IMR-90 (cell line): ENCODE data around the gene ELK3. TPM values are rescaled to one million over a fixed set of nuclear protein-coding genes. Genes with fewer than 3 reads are reported as not detected.

Experiments used
- ATAC-seq: fragments of 200-7000 bp; cut with Tn5 transposase; 2 replicates; pipeline ENCODE4 v1.9.1; 2020; ENCODE audit warnings: low read depth, mild to moderate bottlenecking, moderate library complexity
- BruUV-seq: library from RNA; stranded (reverse); fragments of 400-500 nt; replicated peaks from 2 replicates; lab custom pipeline; 2021; lab: Mats Ljungman, UMichigan
- CTCF ChIA-PET: fragments of 300-600 bp; formaldehyde crosslinking; extraction: SDS; loops from one replicate; lab custom pipeline; 2021; ENCODE audit warnings: antibody characterized with exemption; lab: Yijun Ruan, JAX
- POLR2A ChIA-PET: fragments of 300-600 bp; sonication (Branson Sonifier 250); formaldehyde crosslinking; loops from one replicate; lab custom pipeline; 2022; ENCODE audit warnings: antibody characterized with exemption; ENCODE audit not compliant: unreplicated experiment; lab: Charles Lee
- DNase-seq: peaks from one replicate; pipeline ENCODE4 v3.0.0; 2013
- H2AFZ ChIP-seq: replicated peaks from 2 replicates; pipeline ENCODE3; 2013; ENCODE audit warnings: low read length, mild to moderate bottlenecking; ENCODE audit not compliant: poor library complexity
- H2AK5ac ChIP-seq: 2 replicates; pipeline ENCODE4 v1.6.1; 2013; ENCODE audit warnings: low read depth, low read length, inconsistent platforms
- H2AK9ac ChIP-seq: replicated peaks from 2 replicates; pipeline ENCODE3; 2013; ENCODE audit warnings: mild to moderate bottlenecking, low read depth, low read length, moderate library complexity; ENCODE audit not compliant: poor library complexity
- H2BK120ac ChIP-seq: 2 replicates; pipeline ENCODE4 v1.6.1; 2013; ENCODE audit warnings: low read depth, low read length, inconsistent platforms
- H2BK15ac ChIP-seq: 3 replicates; pipeline ENCODE4 v1.6.1; 2013; ENCODE audit warnings: low read depth, low read length, inconsistent platforms
- H2BK20ac ChIP-seq: 2 replicates; pipeline ENCODE4 v1.6.1; 2013; ENCODE audit warnings: low read depth, mild to moderate bottlenecking, inconsistent platforms, low read length, moderate library complexity
- H2BK5ac ChIP-seq: 2 replicates; pipeline ENCODE4 v1.6.1; 2013; ENCODE audit warnings: mild to moderate bottlenecking, low read depth, low read length, inconsistent platforms; ENCODE audit not compliant: poor library complexity, severe bottlenecking
- H3K14ac ChIP-seq: replicated peaks from 2 replicates; pipeline ENCODE4 v1.6.1; 2013; ENCODE audit warnings: low read depth, low read length, inconsistent platforms
- H3K18ac ChIP-seq: 2 replicates; pipeline ENCODE4 v1.6.1; 2013; ENCODE audit warnings: low read depth, low read length, control low read depth
- H3K23ac ChIP-seq: 2 replicates; pipeline ENCODE4 v1.6.1; 2013; ENCODE audit warnings: low read depth, low read length, inconsistent platforms
- H3K27ac ChIP-seq: 2 replicates; pipeline ENCODE4 v1.5.1; 2013; ENCODE audit warnings: mild to moderate bottlenecking, control low read depth, low read length; ENCODE audit not compliant: insufficient read depth
- H3K27me3 ChIP-seq: 2 replicates; pipeline ENCODE4 v1.6.1; 2013; ENCODE audit warnings: low read length; ENCODE audit not compliant: control insufficient read depth, insufficient read depth
- H3K36me3 ChIP-seq: 2 replicates; pipeline ENCODE4 v1.6.1; 2013; ENCODE audit warnings: low read length, mixed read lengths; ENCODE audit not compliant: control insufficient read depth, insufficient read depth
- H3K4ac ChIP-seq: 2 replicates; pipeline ENCODE4 v1.6.1; 2013; ENCODE audit warnings: low read depth, low read length, inconsistent platforms
- H3K4me1 ChIP-seq: 2 replicates; pipeline ENCODE4 v1.6.1; 2013; ENCODE audit warnings: low read length, mixed read lengths; ENCODE audit not compliant: control insufficient read depth, insufficient read depth
- H3K4me2 ChIP-seq: 2 replicates; pipeline ENCODE4 v1.6.1; 2013; ENCODE audit warnings: low read depth, mild to moderate bottlenecking, control low read depth, low read length, moderate library complexity
- H3K4me3 ChIP-seq: 2 replicates; pipeline ENCODE4 v1.5.1; 2013; ENCODE audit warnings: low read depth, mild to moderate bottlenecking, control low read depth, low read length, moderate library complexity; ENCODE audit not compliant: insufficient read depth
- H3K56ac ChIP-seq: 2 replicates; pipeline ENCODE4 v1.6.1; 2013; ENCODE audit warnings: low read length, inconsistent platforms; ENCODE audit not compliant: insufficient read depth; ENCODE audit errors: extremely low read depth
- H3K79me1 ChIP-seq, 2 experiments: 2 replicates each; pipeline ENCODE4 v1.6.1; 2013; ENCODE audit warnings: low read length in 2 of 2, inconsistent platforms in 1 of 2, low read depth in 1 of 2
- H3K9ac ChIP-seq: 2 replicates; pipeline ENCODE4 v1.6.1; 2013; ENCODE audit warnings: low read depth, low read length, control low read depth
- H3K9me1 ChIP-seq: 2 replicates; pipeline ENCODE4 v1.6.1; 2013; ENCODE audit warnings: low read length, inconsistent platforms; ENCODE audit not compliant: insufficient read depth
- H3K9me3 ChIP-seq: 2 replicates; pipeline ENCODE4 v1.6.1; 2013; ENCODE audit warnings: low read length; ENCODE audit not compliant: control insufficient read depth, insufficient read depth
- H4K20me1 ChIP-seq: 2 replicates; pipeline ENCODE4 v1.6.1; 2013; ENCODE audit warnings: low read length, inconsistent platforms; ENCODE audit not compliant: insufficient read depth
- H4K5ac ChIP-seq: 2 replicates; pipeline ENCODE4 v1.6.1; 2013; ENCODE audit warnings: mild to moderate bottlenecking, low read depth, low read length, control low read depth
- H4K8ac ChIP-seq, 2 experiments: 2 replicates each; pipeline ENCODE4 v1.6.1; 2013; ENCODE audit warnings: low read depth in 2 of 2, low read length in 2 of 2, control low read depth in 1 of 2, inconsistent platforms in 1 of 2
- H4K91ac ChIP-seq: 2 replicates; pipeline ENCODE4 v1.6.1; 2013; ENCODE audit warnings: low read depth, low read length, inconsistent platforms; ENCODE audit not compliant: insufficient read depth
- BHLHE40 ChIP-seq: fragments of 150-350 bp; IDR thresholded peaks from 2 replicates; pipeline ENCODE4 v1.6.1; 2016; ENCODE audit warnings: mild to moderate bottlenecking, low read depth, low read length
- CEBPB ChIP-seq: IDR thresholded peaks from 2 replicates; pipeline ENCODE4 v1.6.1; 2012; ENCODE audit warnings: low read depth, low read length, improper control_type of control experiment
- CHD1 ChIP-seq: IDR thresholded peaks from 2 replicates; pipeline ENCODE4 v1.6.1; 2012; ENCODE audit warnings: low read depth, low read length, improper control_type of control experiment
- FOS ChIP-seq: fragments of 150-350 bp; IDR thresholded peaks from 2 replicates; pipeline ENCODE4 v1.6.1; 2016; ENCODE audit warnings: low read depth, low read length
- MAFK ChIP-seq: IDR thresholded peaks from 2 replicates; pipeline ENCODE4 v1.6.1; 2012; ENCODE audit warnings: low read depth, low read length, improper control_type of control experiment
- MAZ ChIP-seq: IDR thresholded peaks from 2 replicates; pipeline ENCODE4 v1.6.1; 2012; ENCODE audit warnings: low read depth, mild to moderate bottlenecking, low read length, improper control_type of control experiment, moderate library complexity, borderline replicate concordance
- MXI1 ChIP-seq: IDR thresholded peaks from 2 replicates; pipeline ENCODE4 v1.6.1; 2012; ENCODE audit warnings: low read depth, mild to moderate bottlenecking, low read length, moderate library complexity, borderline replicate concordance
- NFE2L2 ChIP-seq: fragments of 150-350 bp; IDR thresholded peaks from 2 replicates; pipeline ENCODE4 v1.6.1; 2016; ENCODE audit warnings: low read depth, mild to moderate bottlenecking, low read length
- POLR2A ChIP-seq: IDR thresholded peaks from 2 replicates; pipeline ENCODE4 v1.6.1; 2012; ENCODE audit warnings: mild to moderate bottlenecking, low read depth, low read length
- RAD21 ChIP-seq: IDR thresholded peaks from 2 replicates; pipeline ENCODE4 v1.6.1; 2012; ENCODE audit warnings: low read length, improper control_type of control experiment
- RCOR1 ChIP-seq: IDR thresholded peaks from 2 replicates; pipeline ENCODE4 v1.6.1; 2012; ENCODE audit warnings: mild to moderate bottlenecking, low read length, improper control_type of control experiment; ENCODE audit not compliant: insufficient replicate concordance
- RFX5 ChIP-seq: IDR thresholded peaks from 2 replicates; pipeline ENCODE4 v1.8.0; 2012; ENCODE audit warnings: low read depth, mild to moderate bottlenecking, low read length, moderate library complexity
- SMC3 ChIP-seq: fragments of 150-350 bp; IDR thresholded peaks from 2 replicates; pipeline ENCODE4 v1.6.1; 2016; ENCODE audit warnings: low read depth, mild to moderate bottlenecking, antibody characterized with exemption, low read length, moderate library complexity
- WGBS, 2 experiments: methylation state at CpG; one replicate each; pipeline versions ENCODE4 v1.1.5 to v1.1.7; 2013; ENCODE audit warnings: missing lambda C conversion rate in 2 of 2; ENCODE audit not compliant: insufficient read length in 1 of 2; ENCODE audit errors: extremely low coverage in 2 of 2; 5-methylcytosine and 5-hydroxymethylcytosine counted together
- dilution Hi-C: fragments of 300-500 bp; cut with HindIII; formaldehyde crosslinking; loops from one replicate; pipeline ENCODE4 v1.14.3; 2018; ENCODE audit warnings: low sequenced_read_pairs; ENCODE audit not compliant: unreplicated experiment
- in situ Hi-C: fragments of 300-500 bp; cut with MboI; formaldehyde crosslinking; loops from 3 replicates; pipeline ENCODE4 v1.14.3; 2019; ENCODE audit warnings: low sequenced_read_pairs, inconsistent platforms, mixed read lengths
- intact Hi-C: fragments of 100-400 bp; cut with micrococcal nuclease; formaldehyde crosslinking; loops from 2 replicates; pipeline ENCODE4 v1.10.0; 2022
- polyA plus RNA-seq, 3 experiments: library from polyadenylated mRNA; depleted of rRNA; stranded (reverse); fragments of >200 nt; gene quantifications; 2 replicates each; pipeline ENCODE4 v1.2.3, GENCODE V29; 2012; ENCODE audit warnings: low replicate concordance in 1 of 3
- total RNA-seq: library from RNA; depleted of rRNA; stranded (reverse); fragments of >200 nt; gene quantifications from 2 replicates; pipeline ENCODE4 v1.2.3, GENCODE V29; 2012
- TF ChIP-seq, protein P1 (sequence below): fragments of 150-350 bp; IDR thresholded peaks from 2 replicates; pipeline ENCODE4 v1.6.1; 2016; ENCODE audit warnings: low read depth, mild to moderate bottlenecking, low read length, moderate library complexity, borderline replicate concordance
- TF ChIP-seq, protein P2 (sequence below): fragments of 150-350 bp; IDR thresholded peaks from 2 replicates; pipeline ENCODE4 v1.6.1; 2017; ENCODE audit warnings: mild to moderate bottlenecking, antibody characterized with exemption, low read length, low read depth
- TF ChIP-seq, protein P3 (sequence below): conservative IDR thresholded peaks from 2 replicates; pipeline ENCODE4 v1.5.1; 2012; ENCODE audit warnings: mild to moderate bottlenecking, low read depth, low read length, improper control_type of control experiment

ELK3 gene
- total and polyA plus RNA-seq, 2 of the 4 experiments (the other 2 are of a cell fraction) = 14.5 to 27.5 TPM

DNA sequence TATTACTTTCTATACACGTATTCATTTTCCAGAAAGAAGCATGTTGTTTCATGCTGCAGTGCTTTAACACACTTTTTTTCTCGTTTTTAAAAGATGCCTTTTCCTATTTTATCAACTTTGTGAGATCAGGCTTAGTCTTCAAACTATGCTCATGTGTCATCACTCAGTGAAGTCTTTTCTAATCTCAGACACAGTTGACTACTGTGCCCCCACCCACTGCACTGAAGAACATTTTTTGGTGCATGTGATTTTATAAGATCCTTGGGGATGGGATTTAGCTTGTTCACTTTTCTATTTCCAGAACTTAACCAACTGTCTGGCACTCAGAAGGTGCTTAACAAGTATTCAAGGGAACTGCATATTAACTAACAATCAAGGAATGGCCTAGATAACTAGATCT is 120.5 kb downstream of the ELK3 start:
- Histone ChIP-seq H2BK15ac (no peak overlapping the region), H4K5ac (no peak overlapping the region), H3K27ac (no peak overlapping the region), H3K4me2 (no peak overlapping the region), H2BK120ac (no peak overlapping the region), H3K36me3 (peaks cover 3% of the 10 kb centered on the region; the same call in 1 of the 2 replicates), H2AK5ac (no peak overlapping the region), H3K9me3 (no peaks in the 10 kb centered on the region), H2AK9ac (no peak overlapping the region), H2BK5ac (no peak overlapping the region), H3K9me1 (no peaks in the 10 kb centered on the region), H3K4ac (no peak overlapping the region), H2BK20ac (no peak overlapping the region), H3K56ac (no peak overlapping the region), H3K18ac (no peak overlapping the region), H4K20me1 (peaks cover 13% of the 10 kb centered on the region), H3K14ac (no peak overlapping the region), H4K91ac (no peak overlapping the region), H2AFZ (no peak overlapping the region), H3K4me1 (no peaks in the 10 kb centered on the region; the same call in 1 of the 2 replicates), H3K23ac (no peak overlapping the region), H3K79me1 (peaks cover 5 to 24% of the 10 kb centered on the region in 2 experiments; a peak in 3 of 4 replicates), H3K9ac (no peak overlapping the region), H4K8ac (no peak overlapping the region), H3K27me3 (no peaks in the 10 kb centered on the region), H3K4me3 (no peak overlapping the region)
- DNase-seq = peak; percentile 19
- no TSS peak for BruUV-seq
- in situ Hi-C loops = no loop called here
- 93% methylated on average over 2 of the region's 2 CpGs; no CpG with 5 or more reads in 1 of the 2 experiments for WGBS, 2 experiments
- ChIA-PET CTCF (no interaction called here), POLR2A (no interaction called here)
- ATAC-seq = peak; percentile 44; the same call in 1 of the 2 replicates
- dilution Hi-C loops = no loop called here
- TF ChIP-seq MAZ (no peak), FOS (no peak), RAD21 (no peak), BHLHE40 (no peak), MXI1 (no peak), SMC3 (no peak), POLR2A (no peak), RFX5 (no peak), CHD1 (no peak), NFE2L2 (no peak), MAFK (no peak), CEBPB (no peak), RCOR1 (no peak)
- TF ChIP-seq, protein P1, sequence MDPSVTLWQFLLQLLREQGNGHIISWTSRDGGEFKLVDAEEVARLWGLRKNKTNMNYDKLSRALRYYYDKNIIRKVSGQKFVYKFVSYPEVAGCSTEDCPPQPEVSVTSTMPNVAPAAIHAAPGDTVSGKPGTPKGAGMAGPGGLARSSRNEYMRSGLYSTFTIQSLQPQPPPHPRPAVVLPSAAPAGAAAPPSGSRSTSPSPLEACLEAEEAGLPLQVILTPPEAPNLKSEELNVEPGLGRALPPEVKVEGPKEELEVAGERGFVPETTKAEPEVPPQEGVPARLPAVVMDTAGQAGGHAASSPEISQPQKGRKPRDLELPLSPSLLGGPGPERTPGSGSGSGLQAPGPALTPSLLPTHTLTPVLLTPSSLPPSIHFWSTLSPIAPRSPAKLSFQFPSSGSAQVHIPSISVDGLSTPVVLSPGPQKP = no peak
- TF ChIP-seq, protein P2, sequence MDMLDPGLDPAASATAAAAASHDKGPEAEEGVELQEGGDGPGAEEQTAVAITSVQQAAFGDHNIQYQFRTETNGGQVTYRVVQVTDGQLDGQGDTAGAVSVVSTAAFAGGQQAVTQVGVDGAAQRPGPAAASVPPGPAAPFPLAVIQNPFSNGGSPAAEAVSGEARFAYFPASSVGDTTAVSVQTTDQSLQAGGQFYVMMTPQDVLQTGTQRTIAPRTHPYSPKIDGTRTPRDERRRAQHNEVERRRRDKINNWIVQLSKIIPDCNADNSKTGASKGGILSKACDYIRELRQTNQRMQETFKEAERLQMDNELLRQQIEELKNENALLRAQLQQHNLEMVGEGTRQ = no peak
- TF ChIP-seq, protein P3, sequence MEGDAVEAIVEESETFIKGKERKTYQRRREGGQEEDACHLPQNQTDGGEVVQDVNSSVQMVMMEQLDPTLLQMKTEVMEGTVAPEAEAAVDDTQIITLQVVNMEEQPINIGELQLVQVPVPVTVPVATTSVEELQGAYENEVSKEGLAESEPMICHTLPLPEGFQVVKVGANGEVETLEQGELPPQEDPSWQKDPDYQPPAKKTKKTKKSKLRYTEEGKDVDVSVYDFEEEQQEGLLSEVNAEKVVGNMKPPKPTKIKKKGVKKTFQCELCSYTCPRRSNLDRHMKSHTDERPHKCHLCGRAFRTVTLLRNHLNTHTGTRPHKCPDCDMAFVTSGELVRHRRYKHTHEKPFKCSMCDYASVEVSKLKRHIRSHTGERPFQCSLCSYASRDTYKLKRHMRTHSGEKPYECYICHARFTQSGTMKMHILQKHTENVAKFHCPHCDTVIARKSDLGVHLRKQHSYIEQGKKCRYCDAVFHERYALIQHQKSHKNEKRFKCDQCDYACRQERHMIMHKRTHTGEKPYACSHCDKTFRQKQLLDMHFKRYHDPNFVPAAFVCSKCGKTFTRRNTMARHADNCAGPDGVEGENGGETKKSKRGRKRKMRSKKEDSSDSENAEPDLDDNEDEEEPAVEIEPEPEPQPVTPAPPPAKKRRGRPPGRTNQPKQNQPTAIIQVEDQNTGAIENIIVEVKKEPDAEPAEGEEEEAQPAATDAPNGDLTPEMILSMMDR = no peak
- intact Hi-C loops = no loop called here
